Left lung (tissue), 10 donors: ENCODE measurements around the gene TINAG. TPM values are rescaled to one million over a fixed set of nuclear protein-coding genes. Genes with fewer than 3 reads are reported as not detected.
A peak's percentile ranks its signal among the peaks of the same experiment; 100 is the strongest.

Source experiments
- ATAC-seq: fragments of 200-7000 bp; cut with Tn5 transposase; one replicate; pipeline ENCODE4 v1.9.1; 2020; ENCODE audit warnings: moderate library complexity
- DNase-seq, 4 donors: peaks; one replicate each; pipeline ENCODE4 v3.0.0-alpha.2; 2013 to 2020
- H3K27ac ChIP-seq, 2 donors: fragments of 200-600 bp; sonication (generic) in 1 of 2; one replicate each; pipeline versions ENCODE4 v1.5.0 to v1.8.0; 2020 to 2021
- H3K27me3 ChIP-seq, 2 donors: fragments of 200-600 bp; sonication (generic) in 1 of 2; one replicate each; pipeline versions ENCODE4 v1.5.0 to v1.8.0; 2020 to 2021
- H3K36me3 ChIP-seq, 2 donors: fragments of 200-600 bp; sonication (generic) in 1 of 2; one replicate each; pipeline versions ENCODE4 v1.5.0 to v1.8.0; 2020 to 2021
- H3K4me1 ChIP-seq, 2 donors: fragments of 200-600 bp; one replicate each; pipeline ENCODE4 v1.8.0; 2021
- H3K4me3 ChIP-seq, 2 donors: fragments of 200-600 bp; sonication (generic) in 1 of 2; one replicate each; pipeline versions ENCODE4 v1.5.0 to v1.8.0; 2020 to 2021; ENCODE audit warnings: mild to moderate bottlenecking in 1 of 2
- H3K9me3 ChIP-seq, 2 donors: fragments of 200-600 bp; sonication (generic) in 1 of 2; one replicate each; pipeline versions ENCODE4 v1.5.0 to v1.8.0; 2020 to 2021
- CTCF ChIP-seq, 2 donors: fragments of 200-600 bp; sonication (generic) in 1 of 2; IDR thresholded peaks; one replicate each; pipeline versions ENCODE4 v1.5.0 to v1.8.0; 2021; ENCODE audit warnings: antibody characterized with exemption in 2 of 2
- intact Hi-C, 2 donors: fragments of 100-400 bp; cut with DNase I; formaldehyde crosslinking; loops; one replicate each; pipeline versions ENCODE4 v1.11.2 to v1.14.2; 2022
- polyA plus RNA-seq, 6 donors: library from polyadenylated mRNA; unstranded; fragments of 120-200 nt; gene quantifications; one replicate each; pipeline ENCODE4 v1.2.1, GENCODE V29; 2013; ENCODE audit not compliant: insufficient read length in 6 of 6
- total RNA-seq, 2 donors: library from RNA; stranded (reverse); fragmentation: NEBNext Ultra II Directional; extraction: Animal tissue kit (Norgen Biotek cat#: 25700); gene quantifications; one replicate each; pipeline ENCODE4 v1.2.1, GENCODE V29; 2021
- donor health status: DM: no; HTN: yes; CAD: no.
- donor health status: DM: no; HTN: no; CAD: no.

Gene TINAG
- total and polyA plus RNA-seq, 8 donors: 0.24 TPM; not detected in 7

- DNase-seq: no peak
- H3K27me3 ChIP-seq: no peaks in the 10 kb centered on the region
- TF ChIP-seq CTCF (IDR thresholded peaks at IDR 0.05): no peak
- H3K4me3 ChIP-seq: no peak overlapping the region
- H3K4me1 ChIP-seq: no peaks in the 10 kb centered on the region
- no peaks in the 10 kb centered on the region for H3K9me3 ChIP-seq
- no peaks in the 10 kb centered on the region for H3K36me3 ChIP-seq
- no peak for ATAC-seq
- intact Hi-C loops: no loop called here
- H3K27ac ChIP-seq: no peak overlapping the region
Measured at GRCh38 chr6:54266400-54266923, 41.8 kb upstream of the TINAG start.

- no peaks in the 10 kb centered on the region for H3K36me3 ChIP-seq
- no peaks in the 10 kb centered on the region for H3K9me3 ChIP-seq
- H3K4me3 ChIP-seq: no peak overlapping the region
- peak in 1 of 2 donors; percentile 24 for TF ChIP-seq CTCF (IDR thresholded peaks at IDR 0.05)
- intact Hi-C loops: no loop called here
- ATAC-seq (peak; percentile 70), DNase-seq (peak in 1 of 4 donors; percentile 39)
- H3K27me3 ChIP-seq: no peaks in the 10 kb centered on the region
- H3K4me1 ChIP-seq: no peaks in the 10 kb centered on the region
- H3K27ac ChIP-seq: no peak overlapping the region
Measured at GRCh38 chr6:54267798-54268197, 40.4 kb upstream of the TINAG start.

- no peaks in the 10 kb centered on the region for H3K36me3 ChIP-seq
- H3K27me3 ChIP-seq: no peaks in the 10 kb centered on the region
- no peak overlapping the region for H3K27ac ChIP-seq
- no peaks in the 10 kb centered on the region for H3K4me1 ChIP-seq
- TF ChIP-seq CTCF (IDR thresholded peaks at IDR 0.05): no peak
- ATAC-seq (no peak), DNase-seq (no peak)
- H3K9me3 ChIP-seq: no peaks in the 10 kb centered on the region
- no peak overlapping the region for H3K4me3 ChIP-seq
- intact Hi-C loops: no loop called here
Measured at GRCh38 chr6:54273214-54273820, 34.9 kb upstream of the TINAG start.

GRCh38 chr6:54274383-54274782 lies 33.9 kb upstream of the TINAG start:
- intact Hi-C loops: no loop called here
- Histone ChIP-seq H3K36me3 (no peaks in the 10 kb centered on the region), H3K4me1 (no peaks in the 10 kb centered on the region), H3K4me3 (no peak overlapping the region), H3K9me3 (no peaks in the 10 kb centered on the region), H3K27me3 (no peaks in the 10 kb centered on the region), H3K27ac (no peak overlapping the region)
- no peak for TF ChIP-seq CTCF (IDR thresholded peaks at IDR 0.05)
- ATAC-seq: no peak
- DNase-seq: no peak

GRCh38 chr6:54282186-54282585 lies 26.1 kb upstream of the TINAG start:
- Histone ChIP-seq H3K4me1 (no peaks in the 10 kb centered on the region), H3K36me3 (no peaks in the 10 kb centered on the region), H3K27me3 (no peaks in the 10 kb centered on the region), H3K4me3 (no peak overlapping the region), H3K27ac (no peak overlapping the region), H3K9me3 (no peaks in the 10 kb centered on the region)
- no peak for TF ChIP-seq CTCF (IDR thresholded peaks at IDR 0.05)
- no peak for DNase-seq
- ATAC-seq: no peak
- intact Hi-C loops: no loop called here
